Measurements from ENCODE around the gene RHOV. TPM values are rescaled to one million over a fixed set of nuclear protein-coding genes. Genes with fewer than 3 reads are reported as not detected.

Gene RHOV
- total RNA-seq, 1 donor from 2014 or later, result 0.37 TPM

Other genes starting within 250 kb of the RHOV start
- 47.7 and 51.4 TPM in 2 replicates for gene RAD51, start 179.1 kb downstream of the RHOV start, total RNA-seq
- gene RMDN3, start 119.0 kb downstream of the RHOV start, total RNA-seq, result 37.2 and 37.7 TPM in 2 replicates
- 28.4 and 29.1 TPM in 2 replicates for gene GCHFR, start 110.2 kb downstream of the RHOV start, total RNA-seq
- gene C15orf62, start 104.3 kb downstream of the RHOV start, total RNA-seq, result 0.56 and 0.63 TPM in 2 replicates
- 33.8 and 34.4 TPM in 2 replicates for gene ZFYVE19, start 67.1 kb downstream of the RHOV start, total RNA-seq
- gene DNAJC17, start 66.8 kb downstream of the RHOV start, total RNA-seq, result 40.1 and 45.8 TPM in 2 replicates
- not detected in 2 replicates for gene PPP1R14D, start 45.5 kb downstream of the RHOV start, total RNA-seq
- 4.5 and 4.7 TPM in 2 replicates for gene SPINT1, start 30.2 kb downstream of the RHOV start, total RNA-seq
- gene VPS18, start 20.2 kb upstream of the RHOV start, total RNA-seq, result 21.9 and 23.2 TPM in 2 replicates
- gene DLL4, start 55.1 kb upstream of the RHOV start, total RNA-seq, result not detected in 2 replicates
- gene CHAC1, start 79.2 kb upstream of the RHOV start, total RNA-seq, result 6.7 and 8.2 TPM in 2 replicates
- gene INO80, start 242.0 kb upstream of the RHOV start, total RNA-seq, result 35.2 and 40.5 TPM in 2 replicates